ENCODE measurements around the gene CTDSPL. TPM values are rescaled to one million over a fixed set of nuclear protein-coding genes. Genes with fewer than 3 reads are reported as not detected.
A peak's percentile ranks its signal among the peaks of the same experiment; 100 is the strongest.

CTDSPL gene
- total and polyA plus RNA-seq, 5 experiments from 2014 or later: 0.26 to 0.99 (median 0.45) TPM

DNA sequence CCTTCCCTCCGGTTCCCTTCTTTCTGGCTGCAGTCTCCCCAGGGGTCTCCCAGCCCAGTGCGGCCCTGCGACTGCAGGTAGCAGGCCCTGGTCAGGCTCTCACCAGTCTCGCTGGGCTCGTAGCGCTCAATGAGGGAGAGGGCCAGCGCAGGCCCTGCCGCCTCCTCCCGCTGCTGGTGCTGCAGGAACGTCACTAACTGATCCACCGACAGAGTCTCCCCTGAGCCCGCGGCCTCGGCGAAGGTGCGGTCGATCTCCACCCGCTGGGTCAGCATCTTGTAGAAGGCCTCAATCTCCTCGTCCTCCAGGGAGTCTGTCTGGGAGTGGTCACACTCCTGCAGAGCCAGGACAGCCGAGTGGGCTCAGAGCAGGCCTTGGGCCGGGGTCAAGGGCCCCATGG is 149.4 kb downstream of the CTDSPL start:
- Mint-ChIP-seq H3K27ac (peak overlapping the region in 4 of 10 donors; percentile 57 to 71 (median 62)), H3K36me3 (peaks cover 0 to 22% (median 12%) of the 10 kb centered on the region in 3 donors)

DNA sequence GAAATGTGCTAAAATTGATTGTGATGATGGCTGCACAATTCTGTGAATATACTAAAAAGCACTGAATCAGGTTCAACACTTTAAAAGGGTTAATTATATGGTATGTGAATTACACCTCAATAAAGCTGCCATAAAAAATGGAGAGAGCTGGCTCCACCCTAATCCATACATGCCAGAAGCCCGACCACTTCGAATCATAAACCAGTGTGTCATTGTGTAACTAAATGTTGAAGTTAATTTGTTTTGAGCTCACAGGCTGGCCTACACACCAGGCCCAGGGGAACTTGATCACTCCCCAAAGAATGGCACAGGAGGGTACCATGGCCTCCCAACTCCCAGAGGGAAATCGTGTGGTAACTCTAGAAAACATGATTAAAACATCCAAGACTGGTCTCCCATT is 153.8 kb downstream of the CTDSPL start:
- no peak for DNase-seq
- Mint-ChIP-seq H3K9me3 (peaks cover 0 to 9% (median 0%) of the 10 kb centered on the region in 9 donors), H3K36me3 (peaks cover 0 to 47% (median 37%) of the 10 kb centered on the region in 3 donors), H3K4me1 (peaks cover 0 to 6% (median under 1%) of the 10 kb centered on the region in 4 donors), H3K27ac (no peak overlapping the region), H3K27me3 (no peaks in the 10 kb centered on the region), H3K4me3 (no peak overlapping the region)
- POLR2A ChIA-PET: no interaction called here
- ATAC-seq: no peak

More for the DNA sequence above, 149.4 kb downstream of the CTDSPL start:
- H3K4me3 Mint-ChIP-seq: no peak overlapping the region
- no peaks in the 10 kb centered on the region for H3K27me3 Mint-ChIP-seq
- DNase-seq: no peak
- ATAC-seq: no peak
- peaks cover 0 to 2% (median 0%) of the 10 kb centered on the region in 4 donors for H3K4me1 Mint-ChIP-seq
- H3K9me3 Mint-ChIP-seq: peaks cover 0 to 3% (median 0%) of the 10 kb centered on the region in 9 donors
- POLR2A ChIA-PET: interaction anchor here (0.7 kb wide), 1 partner anchor 405 kb away, joined by 4 read pairs; no protein-coding TSS in a partner anchor

DNA sequence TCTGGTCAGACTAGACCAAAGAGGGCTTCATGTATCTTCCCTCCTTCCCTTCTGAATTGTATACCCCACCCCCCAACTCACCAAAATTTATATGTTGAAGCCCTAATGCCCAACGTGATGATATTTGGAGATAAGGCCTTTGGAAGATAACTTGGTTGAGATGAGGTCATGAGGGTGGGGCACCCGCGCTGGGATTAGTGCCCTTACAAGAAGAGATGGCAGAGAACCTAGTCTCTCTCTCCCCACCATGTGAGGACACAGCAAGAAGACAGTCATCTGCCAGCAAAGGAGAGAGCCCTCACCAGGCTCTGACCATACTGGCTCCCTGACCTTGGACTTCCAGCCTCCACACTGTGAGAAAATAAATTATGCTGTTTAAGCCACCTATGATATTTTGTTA is 154.3 kb downstream of the CTDSPL start:
- Mint-ChIP-seq H3K27ac (no peak overlapping the region), H3K36me3 (peaks cover 0 to 47% (median 37%) of the 10 kb centered on the region in 3 donors), H3K27me3 (no peaks in the 10 kb centered on the region), H3K9me3 (peaks cover 0 to 9% (median 0%) of the 10 kb centered on the region in 9 donors), H3K4me1 (peaks cover 0 to 9% (median 2%) of the 10 kb centered on the region in 4 donors), H3K4me3 (no peak overlapping the region)
- DNase-seq (no peak), ATAC-seq (no peak)
- POLR2A ChIA-PET: no interaction called here

DNA sequence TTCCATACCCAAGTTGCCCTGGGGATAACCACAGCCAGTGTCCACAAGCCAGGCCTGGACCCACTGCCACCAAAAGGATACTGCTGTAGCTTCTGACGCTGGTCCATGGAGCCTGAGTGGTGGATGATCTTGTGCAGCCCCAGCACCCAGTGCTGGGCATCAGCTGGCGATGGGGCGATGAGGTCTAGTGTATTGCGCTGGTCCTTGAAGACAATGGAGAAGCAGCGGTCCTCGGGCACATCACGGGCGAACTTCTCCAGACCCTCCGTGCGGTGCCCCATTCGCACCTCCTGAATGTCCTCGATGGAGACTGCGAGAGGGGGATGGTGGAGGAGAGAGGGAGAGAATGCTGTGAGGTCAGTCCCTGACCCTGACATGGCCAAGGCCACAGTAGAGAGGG is 154.7 kb downstream of the CTDSPL start:
- peaks cover 0 to 9% (median 0%) of the 10 kb centered on the region in 9 donors for H3K9me3 Mint-ChIP-seq
- H3K4me3 Mint-ChIP-seq: no peak overlapping the region
- H3K27ac Mint-ChIP-seq: peak overlapping the region in 2 of 10 donors; percentile 27 to 71
- no peaks in the 10 kb centered on the region for H3K27me3 Mint-ChIP-seq
- POLR2A ChIA-PET: no interaction called here
- peaks cover 0 to 47% (median 37%) of the 10 kb centered on the region in 3 donors for H3K36me3 Mint-ChIP-seq
- H3K4me1 Mint-ChIP-seq: peaks cover 0 to 10% (median 3%) of the 10 kb centered on the region in 4 donors
- no peak for ATAC-seq
- DNase-seq: no peak

DNA sequence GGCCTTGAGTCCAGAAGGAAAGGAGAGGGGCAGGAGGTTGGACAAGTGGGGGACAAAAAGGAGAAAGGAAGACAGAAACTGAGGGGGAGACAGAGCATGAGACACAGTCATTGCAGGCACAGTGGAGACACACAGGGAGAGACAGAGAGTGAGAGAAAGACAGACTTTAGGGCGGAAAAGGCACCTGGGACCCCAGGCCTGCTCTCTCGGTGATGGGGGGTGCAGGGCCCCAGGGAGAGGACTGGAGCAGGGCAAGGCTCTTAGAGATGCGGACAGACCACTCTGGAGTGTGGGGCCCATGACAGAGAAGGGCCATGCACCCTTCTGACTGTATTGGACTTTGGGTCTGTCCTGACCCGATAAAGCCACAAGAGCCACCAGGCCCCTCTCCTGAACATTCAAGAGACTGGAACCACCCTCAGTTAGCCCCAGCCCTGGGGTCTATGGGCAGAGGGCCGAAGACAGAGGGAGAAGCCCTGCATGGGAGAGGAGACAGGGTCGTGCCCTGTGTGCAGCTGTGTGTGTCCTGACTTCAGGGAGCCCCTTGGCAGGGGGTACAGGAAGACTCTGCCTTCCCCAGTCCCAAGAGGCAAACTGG is 155.3 kb downstream of the CTDSPL start:
- peaks cover 0 to 47% (median 37%) of the 10 kb centered on the region in 3 donors for H3K36me3 Mint-ChIP-seq

DNA sequence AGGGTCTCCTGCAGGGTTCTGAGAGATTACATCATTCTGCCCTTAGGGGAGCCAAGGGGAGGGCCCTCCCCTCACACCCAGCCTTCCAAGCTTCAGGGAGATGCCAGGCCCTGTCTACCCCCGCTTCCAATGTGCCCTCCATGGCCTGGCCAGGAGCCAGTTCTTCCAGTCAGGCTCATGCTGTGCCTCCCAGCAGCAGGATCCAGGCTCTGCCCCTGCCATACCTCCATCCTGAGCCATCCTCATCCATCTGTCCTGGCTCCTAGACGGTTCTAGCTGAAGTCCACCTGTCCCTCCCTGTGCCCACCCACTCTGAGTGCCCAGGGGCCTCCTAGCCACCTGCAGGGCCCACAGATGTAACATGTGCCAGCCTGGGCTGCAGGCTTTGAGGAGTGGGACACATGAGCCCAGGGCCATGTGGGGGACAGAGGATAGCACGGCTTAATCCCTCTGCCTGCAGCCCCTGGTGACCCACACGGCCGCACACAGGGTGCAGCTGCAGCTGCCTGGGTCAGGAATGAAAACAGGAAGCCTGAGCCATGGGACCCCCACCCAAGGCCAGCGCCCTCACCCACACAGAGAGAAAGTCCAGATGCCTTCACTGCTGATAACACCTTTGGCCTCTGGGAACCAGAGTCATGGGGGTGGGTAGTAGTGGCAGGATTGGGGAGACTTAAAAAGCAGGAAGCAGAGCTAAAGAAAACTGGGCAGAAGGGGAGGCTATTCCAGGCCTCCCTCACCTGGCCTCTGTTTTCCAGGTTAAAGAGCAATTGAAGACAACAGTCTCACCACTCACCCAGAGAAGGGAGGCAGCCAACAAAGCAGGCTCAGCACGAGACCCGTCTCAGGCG is 156.0 kb downstream of the CTDSPL start:
- Mint-ChIP-seq H3K27me3 (no peaks in the 10 kb centered on the region), H3K36me3 (peaks cover 0 to 47% (median 37%) of the 10 kb centered on the region in 3 donors), H3K4me3 (no peak overlapping the region), H3K27ac (no peak overlapping the region), H3K4me1 (peaks cover 5 to 16% (median 13%) of the 10 kb centered on the region in 4 donors), H3K9me3 (peaks cover 0 to 9% (median 0%) of the 10 kb centered on the region in 9 donors)
- no peak for ATAC-seq
- POLR2A ChIA-PET: no interaction called here
- DNase-seq: peak in 1 of 10 donors; percentile 44

More for the DNA sequence above, 155.3 kb downstream of the CTDSPL start:
- Mint-ChIP-seq H3K9me3 (peaks cover 0 to 9% (median 0%) of the 10 kb centered on the region in 9 donors), H3K4me1 (peaks cover 0 to 14% (median 7%) of the 10 kb centered on the region in 4 donors), H3K4me3 (no peak overlapping the region), H3K27ac (peak overlapping the region in 3 of 10 donors; percentile 24 to 71 (median 27)), H3K27me3 (no peaks in the 10 kb centered on the region)
- ATAC-seq (no peak), DNase-seq (no peak)
- POLR2A ChIA-PET: no interaction called here

DNA sequence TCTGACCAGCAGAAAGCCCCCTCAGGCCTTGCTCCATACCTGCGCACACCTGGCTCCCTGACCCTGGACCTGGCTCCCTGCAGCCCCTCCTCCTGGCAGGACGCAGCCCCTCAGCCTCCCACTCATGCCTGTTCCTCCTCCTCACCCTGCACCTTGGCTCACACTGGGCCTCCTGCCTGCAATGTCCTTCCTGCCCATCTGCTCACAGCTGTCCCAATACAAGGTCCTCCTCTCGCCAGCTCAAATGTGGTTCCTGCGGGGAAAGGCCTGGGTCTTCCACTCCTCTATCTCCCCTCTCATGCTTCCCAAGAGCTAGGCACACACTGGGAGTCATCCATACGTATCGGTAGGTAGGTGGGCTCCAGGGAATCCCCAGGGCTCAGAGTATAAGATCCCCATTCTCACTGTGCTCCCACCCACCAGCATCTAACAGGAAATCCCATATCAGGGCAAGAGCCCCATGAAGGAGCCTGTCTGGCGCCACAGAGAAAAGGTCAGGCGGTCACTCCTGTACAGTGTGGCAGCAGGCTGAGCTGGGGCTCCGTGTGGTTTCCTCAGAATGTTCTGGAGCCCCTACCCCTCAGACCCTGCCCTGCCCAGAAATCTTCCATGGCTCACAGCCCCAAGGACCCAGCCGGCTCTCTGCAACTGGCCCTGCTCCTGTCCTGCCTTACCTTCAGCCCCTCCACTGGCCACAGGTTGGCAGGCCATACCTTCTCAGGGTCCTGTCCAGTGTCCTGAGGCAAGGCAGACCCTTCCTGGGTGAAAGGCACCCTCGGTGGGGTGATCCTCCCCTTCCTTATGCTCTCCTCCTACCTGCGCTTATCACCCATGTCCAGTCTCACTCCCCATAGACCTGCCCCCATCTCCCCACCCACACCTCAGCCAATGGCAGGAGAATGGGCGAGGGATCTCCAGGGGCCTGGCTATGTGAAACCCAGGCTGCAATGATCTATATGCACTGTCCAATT is 156.9 kb downstream of the CTDSPL start:
- Mint-ChIP-seq H3K4me1 (peaks cover 13 to 24% (median 20%) of the 10 kb centered on the region in 4 donors), H3K27ac (peak overlapping the region in 4 of 10 donors; percentile 43 to 76 (median 58)), H3K27me3 (no peaks in the 10 kb centered on the region), H3K9me3 (peaks cover 0 to 9% (median 0%) of the 10 kb centered on the region in 9 donors), H3K36me3 (peaks cover 0 to 47% (median 37%) of the 10 kb centered on the region in 3 donors), H3K4me3 (no peak overlapping the region)
- POLR2A ChIA-PET: no interaction called here
- ATAC-seq (no peak), DNase-seq (peak in 1 of 10 donors; percentile 47)

DNA sequence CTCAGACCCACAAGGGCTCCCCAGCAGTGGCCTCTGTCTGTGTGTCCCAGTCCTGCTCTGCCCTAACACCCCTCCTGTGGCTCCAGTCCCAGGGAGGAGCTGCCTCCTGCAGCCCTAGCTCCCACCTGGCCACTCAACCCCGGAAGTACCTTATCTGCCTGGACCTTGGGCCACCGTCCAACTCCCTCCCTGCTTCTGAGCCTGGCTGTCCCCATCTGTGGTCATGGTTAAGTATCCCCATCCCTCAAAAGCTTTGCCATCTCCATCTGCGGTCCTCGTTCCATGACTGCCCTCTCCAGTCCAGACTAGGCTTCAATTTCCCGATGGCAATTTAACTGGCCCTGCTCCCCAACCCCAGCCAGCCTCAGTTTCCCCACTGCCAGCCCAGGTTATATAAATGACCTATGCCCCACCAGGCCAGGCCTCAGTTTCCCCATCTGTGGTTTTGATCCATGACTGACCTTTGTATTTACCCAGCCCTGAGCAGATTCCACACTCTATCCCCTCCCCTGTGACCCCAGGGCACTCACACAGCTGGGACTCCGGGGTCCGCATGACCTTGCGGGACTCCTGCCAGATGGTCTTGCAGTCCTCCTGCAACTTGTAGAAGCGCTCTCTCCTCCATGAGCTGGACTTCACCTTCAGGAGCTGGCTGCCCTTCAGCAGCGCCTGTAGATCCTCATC is 158.1 kb downstream of the CTDSPL start:
- peaks cover 0 to 39% (median 37%) of the 10 kb centered on the region in 3 donors for H3K36me3 Mint-ChIP-seq
- DNase-seq: peak in 1 of 10 donors; percentile 61
- POLR2A ChIA-PET: no interaction called here
- H3K9me3 Mint-ChIP-seq: peaks cover 0 to 9% (median 0%) of the 10 kb centered on the region in 9 donors
- H3K4me1 Mint-ChIP-seq: peaks cover 21 to 32% (median 26%) of the 10 kb centered on the region in 4 donors
- ATAC-seq: no peak
- H3K27me3 Mint-ChIP-seq: no peaks in the 10 kb centered on the region
- H3K27ac Mint-ChIP-seq: peak overlapping the region in 6 of 10 donors; percentile 4 to 71 (median 57)
- H3K4me3 Mint-ChIP-seq: no peak overlapping the region

DNA sequence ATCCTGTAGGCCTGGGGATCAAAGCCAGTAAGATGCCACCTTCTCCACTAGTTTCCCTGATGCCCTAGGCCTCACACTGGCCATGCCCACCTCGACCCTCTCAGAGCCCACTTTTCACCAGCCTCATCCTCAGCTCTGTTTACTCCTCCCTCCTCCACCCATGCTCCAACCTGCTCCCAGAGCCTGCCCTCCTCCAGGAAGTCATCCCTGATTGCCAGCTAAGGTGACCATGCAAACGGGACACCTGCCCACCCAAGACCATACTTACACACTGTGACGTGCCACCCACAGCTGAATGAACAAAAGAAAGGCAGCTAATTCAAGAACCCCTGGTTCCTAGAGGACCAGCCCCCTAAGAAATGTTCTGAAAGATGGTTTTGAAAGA is 158.7 kb downstream of the CTDSPL start:
- POLR2A ChIA-PET: no interaction called here
- Mint-ChIP-seq H3K4me3 (no peak overlapping the region), H3K4me1 (peaks cover 23 to 37% (median 29%) of the 10 kb centered on the region in 4 donors), H3K27me3 (no peaks in the 10 kb centered on the region), H3K27ac (peak overlapping the region in 6 of 10 donors; percentile 24 to 71 (median 56)), H3K9me3 (peaks cover 0 to 9% (median 0%) of the 10 kb centered on the region in 9 donors), H3K36me3 (peaks cover 0 to 35% (median 32%) of the 10 kb centered on the region in 3 donors)
- DNase-seq (no peak), ATAC-seq (no peak)

DNA sequence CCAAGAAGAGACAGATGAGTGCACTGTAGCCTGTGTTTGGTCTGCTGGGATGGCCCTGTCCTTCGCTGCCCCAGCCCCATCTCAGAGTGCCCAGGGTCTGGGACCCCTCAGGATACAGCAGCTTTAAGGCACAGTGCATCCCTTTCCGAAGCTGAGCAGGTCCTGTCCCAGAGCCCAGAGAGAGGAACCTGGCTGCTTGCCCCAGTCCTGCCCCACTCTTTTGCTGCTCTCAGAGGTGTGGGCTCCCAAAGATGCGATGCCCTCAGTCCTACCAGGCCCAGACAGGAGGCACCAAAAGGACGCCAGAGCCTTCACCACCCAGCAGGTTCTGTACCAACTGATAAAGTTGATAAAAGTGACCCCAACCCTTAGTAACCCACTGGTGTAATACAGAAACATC is 159.5 kb downstream of the CTDSPL start:
- peaks cover 27 to 45% (median 35%) of the 10 kb centered on the region in 4 donors for H3K4me1 Mint-ChIP-seq
- H3K36me3 Mint-ChIP-seq: peaks cover 0 to 26% (median 24%) of the 10 kb centered on the region in 3 donors
- H3K27ac Mint-ChIP-seq: peak overlapping the region in 9 of 10 donors; percentile 25 to 79 (median 56)
- ATAC-seq (no peak), DNase-seq (peak in 1 of 10 donors; percentile 37)
- POLR2A ChIA-PET: interaction anchor here (2.3 kb wide), 1 partner anchor 12 kb away, joined by 9 read pairs; no protein-coding TSS in a partner anchor
- peaks cover 0 to 6% (median 0%) of the 10 kb centered on the region in 9 donors for H3K9me3 Mint-ChIP-seq
- H3K27me3 Mint-ChIP-seq: no peaks in the 10 kb centered on the region
- H3K4me3 Mint-ChIP-seq: no peak overlapping the region

DNA sequence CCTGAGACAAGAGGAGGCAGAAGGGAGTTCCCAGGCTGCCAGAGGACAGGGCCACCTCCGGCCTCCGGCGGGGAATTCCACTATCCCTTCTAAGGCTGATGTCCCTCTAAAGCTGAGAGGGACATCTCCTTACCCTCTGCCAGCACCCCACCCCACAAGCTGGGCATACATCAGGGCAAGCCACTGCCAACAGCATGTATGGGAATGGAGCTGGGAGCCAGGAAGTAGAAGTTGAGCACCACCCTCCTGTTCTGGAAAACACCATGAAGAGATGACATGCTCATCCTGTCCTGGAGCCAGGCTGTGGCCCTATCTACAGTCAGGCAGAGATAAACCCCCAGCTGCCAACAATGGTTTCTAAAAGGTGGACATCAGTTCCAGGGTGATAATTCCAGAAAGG is 160.6 kb downstream of the CTDSPL start:
- peaks cover 0 to 17% (median 13%) of the 10 kb centered on the region in 3 donors for H3K36me3 Mint-ChIP-seq
- peak overlapping the region in 8 of 10 donors; percentile 51 to 95 (median 87) for H3K27ac Mint-ChIP-seq
- H3K4me3 Mint-ChIP-seq: peak overlapping the region in 1 of 10 donors; percentile 11
- no peaks in the 10 kb centered on the region for H3K27me3 Mint-ChIP-seq
- DNase-seq (peak in 1 of 10 donors; percentile 43), ATAC-seq (no peak)
- no peaks in the 10 kb centered on the region for H3K9me3 Mint-ChIP-seq
- POLR2A ChIA-PET: interaction anchor here (1.4 to 2.3 kb wide), 3 partner anchors 13 to 22 kb away, joined by 3 to 9 read pairs (median 5); no protein-coding TSS in a partner anchor
- peaks cover 25 to 45% (median 38%) of the 10 kb centered on the region in 4 donors for H3K4me1 Mint-ChIP-seq

All from naive thymus-derived CD8-positive, alpha-beta T cell (primary cell).